ENCODE measurements around the gene UBN1.

Gene UBN1

GRCh38 chr16:4832698-4833343 lies 14.5 kb upstream of the UBN1 start:
- no peak overlapping the region for H3K27ac ChIP-seq
- no peak for DNase-seq
- no peak overlapping the region for H3K4me3 ChIP-seq (ENCODE audit: low read depth, low read length)
- no peaks in the 10 kb centered on the region for H3K27me3 ChIP-seq (ENCODE audit: insufficient read depth, low read depth, severe bottlenecking)
- TF ChIP-seq CTCF (IDR thresholded peaks at IDR 0.05; ENCODE audit: low read depth, low read length): no peak
- no peaks in the 10 kb centered on the region for H3K9me3 ChIP-seq (ENCODE audit: severe bottlenecking)
- peaks cover 79% of the 10 kb centered on the region for H3K36me3 ChIP-seq

- Histone ChIP-seq H3K9me3 (ENCODE audit: severe bottlenecking) (no peaks in the 10 kb centered on the region), H3K27ac (no peak overlapping the region), H3K36me3 (peaks cover 80% of the 10 kb centered on the region), H3K4me3 (ENCODE audit: low read depth, low read length) (no peak overlapping the region), H3K27me3 (ENCODE audit: insufficient read depth, low read depth, severe bottlenecking) (no peaks in the 10 kb centered on the region)
- no peak for DNase-seq
- no peak for TF ChIP-seq CTCF (IDR thresholded peaks at IDR 0.05; ENCODE audit: low read depth, low read length)
These were observed 13.7 kb upstream of the UBN1 start for GRCh38 chr16:4833584-4833983.

- no peak for DNase-seq
- no peak overlapping the region for H3K4me3 ChIP-seq (ENCODE audit: low read depth, low read length)
- TF ChIP-seq CTCF (IDR thresholded peaks at IDR 0.05; ENCODE audit: low read depth, low read length): no peak
- no peaks in the 10 kb centered on the region for H3K9me3 ChIP-seq (ENCODE audit: severe bottlenecking)
- no peak overlapping the region for H3K27ac ChIP-seq
- H3K27me3 ChIP-seq (ENCODE audit: insufficient read depth, low read depth, severe bottlenecking): no peaks in the 10 kb centered on the region
- H3K36me3 ChIP-seq: peaks cover 77% of the 10 kb centered on the region
These were observed 10.6 kb upstream of the UBN1 start for GRCh38 chr16:4836727-4837126.

- DNase-seq: no peak
- Histone ChIP-seq H3K4me3 (ENCODE audit: low read depth, low read length) (no peak overlapping the region), H3K36me3 (peaks cover 77% of the 10 kb centered on the region), H3K27me3 (ENCODE audit: insufficient read depth, low read depth, severe bottlenecking) (no peaks in the 10 kb centered on the region), H3K9me3 (ENCODE audit: severe bottlenecking) (no peaks in the 10 kb centered on the region), H3K27ac (no peak overlapping the region)
- TF ChIP-seq CTCF (IDR thresholded peaks at IDR 0.05; ENCODE audit: low read depth, low read length): no peak
These were observed 9.4 kb upstream of the UBN1 start for GRCh38 chr16:4837733-4838501.

- H3K36me3 ChIP-seq: peaks cover 80% of the 10 kb centered on the region
- DNase-seq: no peak
- no peak overlapping the region for H3K4me3 ChIP-seq (ENCODE audit: low read depth, low read length)
- H3K27me3 ChIP-seq (ENCODE audit: insufficient read depth, low read depth, severe bottlenecking): no peaks in the 10 kb centered on the region
- no peak for TF ChIP-seq CTCF (IDR thresholded peaks at IDR 0.05; ENCODE audit: low read depth, low read length)
- H3K9me3 ChIP-seq (ENCODE audit: severe bottlenecking): no peaks in the 10 kb centered on the region
- no peak overlapping the region for H3K27ac ChIP-seq
These were observed 7.3 kb upstream of the UBN1 start for GRCh38 chr16:4839942-4840341.
